ENCODE results near the gene RBP5. TPM values are rescaled to one million over a fixed set of nuclear protein-coding genes. Genes with fewer than 3 reads are reported as not detected.

RBP5 gene
- total RNA-seq, 1 experiment from 2014 or later: 2.7 TPM

GRCh38 chr12:7146906-7147305 lies 18.2 kb upstream of the RBP5 start:
- no peak for TF ChIP-seq CTCF (conservative IDR thresholded peaks at IDR 0.05)
- H3K23me2 ChIP-seq (ENCODE audit: insufficient read length, low read depth, low read length, poor library complexity, severe bottlenecking): no peaks in the 10 kb centered on the region
- H3K56ac ChIP-seq (ENCODE audit: insufficient read length, low read depth, low read length): no peak overlapping the region
- no peak overlapping the region for H3K18ac ChIP-seq (ENCODE audit: insufficient read length, low read depth, low read length)
- no peak overlapping the region for H2AFZ ChIP-seq (ENCODE audit: low read length)
- H2BK20ac ChIP-seq (ENCODE audit: low read depth, low read length, poor library complexity, severe bottlenecking): no peak overlapping the region
- no peak overlapping the region for H3K4me3 Mint-ChIP-seq
- H3K9me3 ChIP-seq (ENCODE audit: control insufficient read depth, low read depth, low read length): no peaks in the 10 kb centered on the region
- H3K4ac ChIP-seq (ENCODE audit: low read depth, low read length): no peak overlapping the region
- H2AK5ac ChIP-seq (ENCODE audit: insufficient read length, low read length): no peak overlapping the region
- no peaks in the 10 kb centered on the region for H3K9me3 Mint-ChIP-seq
- H3K9ac ChIP-seq (ENCODE audit: extremely low read depth, insufficient read length, low read length): no peak overlapping the region
- DNase-seq: no peak
- no peaks in the 10 kb centered on the region for H3K79me1 ChIP-seq (ENCODE audit: insufficient read depth, low read depth, low read length, poor library complexity, severe bottlenecking)
- peaks cover 3 to 48% (median 40%) of the 10 kb centered on the region in 3 experiments for H3K36me3 Mint-ChIP-seq (ENCODE audit: insufficient read depth in 1 of 3, low read depth in 3 of 3)
- no peaks in the 10 kb centered on the region for H3K79me2 ChIP-seq (ENCODE audit: insufficient read depth, low read length)
- no peak overlapping the region for H3K27ac Mint-ChIP-seq
- H4K20me1 ChIP-seq (ENCODE audit: control insufficient read depth, insufficient read depth, insufficient read length): no peaks in the 10 kb centered on the region
- no peak overlapping the region for H3K27ac ChIP-seq (ENCODE audit: insufficient read length, low read depth, low read length)
- H4K8ac ChIP-seq (replicated peaks; ENCODE audit: insufficient read length, low read depth, low read length): no peak overlapping the region
- no peak overlapping the region for H3K4me2 ChIP-seq (ENCODE audit: insufficient read depth, insufficient read length, low read length)
- no peak overlapping the region for H3T11ph ChIP-seq (ENCODE audit: low read length)
- H2BK12ac ChIP-seq (ENCODE audit: insufficient read length, low read depth, low read length): no peak overlapping the region
- no peak overlapping the region for H2BK15ac ChIP-seq (ENCODE audit: low read depth, low read length)
- no peak overlapping the region for H3K14ac ChIP-seq (ENCODE audit: insufficient read depth, low read length)
- H4K91ac ChIP-seq (ENCODE audit: insufficient read length, low read depth, low read length): no peak overlapping the region
- no peak overlapping the region for H2BK120ac ChIP-seq (ENCODE audit: low read depth, low read length, poor library complexity, severe bottlenecking)
- H4K5ac ChIP-seq (ENCODE audit: insufficient read length, low read depth, low read length): no peak overlapping the region
- no peaks in the 10 kb centered on the region for H3K27me3 ChIP-seq (ENCODE audit: insufficient read depth, low read length)
- H3K27me3 Mint-ChIP-seq (ENCODE audit: low read depth): no peaks in the 10 kb centered on the region; the same call in 1 of the 2 replicates
- no peak overlapping the region for H2BK5ac ChIP-seq (ENCODE audit: insufficient read length, low read length)
- H3K23ac ChIP-seq (ENCODE audit: insufficient read length, low read depth, low read length): no peak overlapping the region
- no peaks in the 10 kb centered on the region for H3K4me1 ChIP-seq (ENCODE audit: insufficient read depth, low read length)
- WGBS (ENCODE audit: extremely low coverage, insufficient read length, low lambda C conversion rate): no CpG with 5 or more reads among the region's 7 CpGs
- no peaks in the 10 kb centered on the region for H3K4me1 Mint-ChIP-seq
